HFFc6 (cell line): ENCODE data around the gene ZNF440. TPM values are rescaled to one million over a fixed set of nuclear protein-coding genes. Genes with fewer than 3 reads are reported as not detected.
"Not testable (repeated sequence)": the region's sequence is repeated elsewhere in the genome, so short reads cannot be mapped to it uniquely, and the experiment has no call there.

Experiments
- DNase-seq: peaks from one replicate; pipeline ENCODE4 v3.0.0-alpha.2; 2018
- H3K27ac Mint-ChIP-seq: 2 replicates; pipeline ENCODE4 v1.8.0; 2020; ENCODE audit warnings: mild to moderate bottlenecking, mixed read lengths
- H3K27me3 Mint-ChIP-seq: 2 replicates; pipeline ENCODE4 v1.8.0; 2021; ENCODE audit warnings: mild to moderate bottlenecking, moderate library complexity, mixed read lengths; ENCODE audit not compliant: insufficient read depth
- H3K36me3 Mint-ChIP-seq: 2 replicates; pipeline ENCODE4 v1.8.0; 2021; ENCODE audit warnings: low read depth, mixed read lengths
- H3K4me1 Mint-ChIP-seq: 2 replicates; pipeline ENCODE4 v1.8.0; 2020; ENCODE audit warnings: low read depth, mixed read lengths
- H3K4me3 Mint-ChIP-seq: 2 replicates; pipeline ENCODE4 v1.8.0; 2020; ENCODE audit warnings: mild to moderate bottlenecking, moderate library complexity, mixed read lengths
- H3K9me3 Mint-ChIP-seq: 2 replicates; pipeline ENCODE4 v1.8.0; 2020; ENCODE audit warnings: mild to moderate bottlenecking, mixed read lengths
- CTCF ChIP-seq: fragments of 200-600 bp; sonication (generic); IDR thresholded peaks from 2 replicates; pipeline ENCODE4 v1.5.0; 2021; ENCODE audit warnings: antibody characterized with exemption, mild to moderate bottlenecking
- total RNA-seq, 6 experiments: library from RNA; stranded (reverse); fragmentation: NEBNext Ultra II Directional; extraction: Animal tissue kit (Norgen Biotek cat#: 25700); gene quantifications; 2 replicates in 1 of 6; 3 replicates in 5 of 6; pipeline ENCODE4 v1.2.3, GENCODE V29; 2021

Gene ZNF440
- total RNA-seq, 6 experiments from 2014 or later = 4.9 to 7.7 (median 6.6) TPM

DNA sequence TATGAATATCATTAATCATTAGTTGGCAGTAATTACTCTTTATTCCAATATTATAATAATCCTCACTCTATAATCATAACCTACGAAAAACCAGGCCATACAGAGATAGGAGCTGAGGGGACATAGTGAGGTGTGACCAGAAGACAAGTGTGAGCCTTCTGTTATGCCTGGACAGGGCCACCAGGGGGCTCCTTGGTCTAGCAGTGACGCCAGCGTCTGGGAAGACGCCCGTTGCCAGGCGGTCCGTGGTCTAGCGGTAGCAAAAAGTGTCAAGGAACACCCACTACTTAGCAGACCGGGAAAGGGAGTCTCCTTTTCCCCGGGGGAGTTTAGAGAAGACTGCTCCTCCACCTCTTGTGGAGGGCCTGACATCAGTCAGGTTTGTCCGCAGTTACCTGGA, 42.6 kb upstream of the ZNF440 start:
- Mint-ChIP-seq H3K36me3 (peaks cover 70% of the 10 kb centered on the region), H3K4me1 (peaks cover 17% of the 10 kb centered on the region), H3K9me3 (peaks cover 77% of the 10 kb centered on the region)
- TF ChIP-seq CTCF = peak; percentile 42
- H3K27me3 Mint-ChIP-seq, DNase-seq, H3K27ac Mint-ChIP-seq, H3K4me3 Mint-ChIP-seq: not testable (repeated sequence)

DNA sequence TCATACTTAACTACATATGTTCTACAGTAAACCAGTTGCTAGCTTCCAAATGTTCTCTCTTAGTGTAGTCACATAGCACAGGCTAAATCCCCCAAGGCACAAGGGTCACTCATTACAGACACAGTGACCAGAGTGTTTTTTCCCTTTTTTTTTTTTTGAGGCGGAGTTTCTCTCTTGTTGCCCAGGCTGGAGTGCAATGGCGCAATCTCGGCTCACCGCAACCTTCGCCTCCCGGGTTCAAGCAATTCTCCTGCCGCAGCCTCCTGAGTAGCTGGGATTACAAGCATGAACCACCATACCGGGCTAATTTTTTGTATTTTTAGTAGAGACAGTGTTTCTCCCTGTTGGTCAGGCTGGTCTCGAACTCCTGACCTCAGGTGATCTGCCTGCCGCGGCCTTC, 37.4 kb upstream of the ZNF440 start:
- Mint-ChIP-seq H3K36me3 (peaks cover 92% of the 10 kb centered on the region), H3K9me3 (peaks cover 98% of the 10 kb centered on the region)
- H3K4me3 Mint-ChIP-seq, H3K27me3 Mint-ChIP-seq, H3K4me1 Mint-ChIP-seq, H3K27ac Mint-ChIP-seq, DNase-seq: not testable (repeated sequence)

DNA sequence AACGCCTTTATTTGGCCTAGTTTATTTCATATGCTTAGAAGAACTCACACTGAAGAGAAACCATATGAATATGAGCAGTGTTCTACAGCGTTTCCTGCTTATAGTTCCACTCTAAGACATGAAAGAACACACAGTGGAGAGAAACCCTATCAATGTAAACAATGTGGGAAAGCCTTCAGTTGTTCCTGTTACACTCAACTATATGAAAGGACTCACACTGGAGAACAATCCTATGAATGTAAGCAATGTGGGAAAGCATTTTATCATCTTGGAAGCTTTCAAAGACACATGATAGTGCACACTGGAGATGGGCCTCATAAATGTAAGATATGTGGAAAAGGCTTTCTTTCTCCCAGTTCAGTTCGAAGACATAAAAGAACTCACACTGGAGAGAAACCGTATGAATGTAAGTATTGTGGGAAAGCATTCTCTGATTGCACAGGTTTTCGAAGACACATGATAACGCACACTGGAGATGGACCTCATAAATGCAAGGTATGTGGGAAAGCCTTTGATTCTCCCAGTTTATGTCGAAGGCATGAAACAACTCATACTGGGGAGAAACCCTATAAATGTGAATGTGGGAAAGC, 33.5 kb upstream of the ZNF440 start:
- no peak for TF ChIP-seq CTCF
- Mint-ChIP-seq H3K27ac (no peak overlapping the region), H3K4me1 (no peaks in the 10 kb centered on the region), H3K9me3 (peaks cover 95% of the 10 kb centered on the region), H3K4me3 (no peak overlapping the region), H3K36me3 (peaks cover 92% of the 10 kb centered on the region), H3K27me3 (no peaks in the 10 kb centered on the region)
- DNase-seq = no peak

DNA sequence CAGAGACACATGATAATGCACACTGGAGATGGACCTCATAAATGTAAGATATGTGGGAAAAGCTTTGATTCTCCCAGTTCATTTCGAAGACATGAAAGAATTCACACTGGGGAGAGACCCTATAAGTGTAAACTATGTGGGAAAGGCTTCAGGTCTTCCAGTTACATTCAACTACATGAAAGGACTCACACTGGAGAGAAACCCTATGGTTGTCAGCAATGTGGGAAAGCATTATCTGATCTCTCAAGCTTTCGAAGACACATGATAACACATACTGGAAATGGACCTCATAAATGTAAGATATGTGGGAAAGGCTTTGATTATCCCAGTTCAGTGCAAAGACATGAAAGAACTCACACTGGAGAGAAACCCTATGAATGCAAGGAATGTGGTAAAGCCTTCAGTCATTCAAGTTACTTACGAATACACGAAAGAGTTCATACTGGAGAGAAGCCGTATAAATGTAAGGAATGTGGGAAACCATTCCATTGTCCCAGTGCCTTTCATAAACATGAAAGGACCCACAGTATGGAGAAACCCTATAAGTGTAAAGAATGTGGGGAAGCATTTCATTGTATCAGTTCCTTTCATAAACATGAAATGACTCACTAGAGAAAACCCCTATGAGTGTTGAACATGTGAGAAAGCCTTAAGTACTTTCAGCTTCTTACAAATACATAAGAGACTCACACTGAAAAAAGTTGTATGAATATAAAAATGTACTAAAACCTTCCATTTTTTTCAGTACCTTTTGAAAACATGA, 32.6 kb upstream of the ZNF440 start:
- peak; percentile 15 for DNase-seq
- no peak overlapping the region for H3K4me3 Mint-ChIP-seq
- H3K4me1 Mint-ChIP-seq = no peaks in the 10 kb centered on the region
- no peaks in the 10 kb centered on the region for H3K27me3 Mint-ChIP-seq
- no peak for TF ChIP-seq CTCF
- no peak overlapping the region for H3K27ac Mint-ChIP-seq
- H3K9me3 Mint-ChIP-seq = peaks cover 93% of the 10 kb centered on the region
- H3K36me3 Mint-ChIP-seq = peaks cover 91% of the 10 kb centered on the region

DNA sequence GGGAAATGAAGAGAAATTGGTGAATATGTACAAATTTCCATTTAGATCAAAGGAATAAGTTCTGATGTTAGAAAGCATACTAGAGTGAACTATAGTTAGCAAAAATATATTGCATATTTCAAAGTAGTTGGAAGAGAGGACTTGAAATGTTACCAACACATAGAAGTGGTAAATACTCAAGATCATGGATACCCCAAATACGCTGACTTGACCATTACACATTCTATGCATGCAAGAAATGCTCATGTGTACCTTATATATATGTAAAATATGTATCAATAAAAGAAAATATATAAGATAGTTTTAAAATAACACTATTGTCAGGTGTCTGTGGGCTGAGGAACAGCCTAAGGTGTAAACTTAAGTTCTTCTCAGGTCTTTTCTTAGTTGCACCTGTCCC, 30.3 kb upstream of the ZNF440 start:
- H3K4me3 Mint-ChIP-seq = no peak overlapping the region
- H3K4me1 Mint-ChIP-seq = no peaks in the 10 kb centered on the region
- H3K27me3 Mint-ChIP-seq = no peaks in the 10 kb centered on the region
- H3K9me3 Mint-ChIP-seq = peaks cover 95% of the 10 kb centered on the region
- no peak overlapping the region for H3K27ac Mint-ChIP-seq
- no peak for DNase-seq
- no peak for TF ChIP-seq CTCF
- peaks cover 79% of the 10 kb centered on the region for H3K36me3 Mint-ChIP-seq

- DNase-seq = no peak
- H3K27me3 Mint-ChIP-seq = no peaks in the 10 kb centered on the region
- H3K9me3 Mint-ChIP-seq = peaks cover 95% of the 10 kb centered on the region
Observed at GRCh38 chr19:11784356-11784755, 29.7 kb upstream of the ZNF440 start.

More at GRCh38 chr19:11784356-11784755, 29.7 kb upstream of the ZNF440 start:
- TF ChIP-seq CTCF = no peak
- Mint-ChIP-seq H3K36me3 (peaks cover 79% of the 10 kb centered on the region), H3K27ac (no peak overlapping the region), H3K4me3 (no peak overlapping the region), H3K4me1 (no peaks in the 10 kb centered on the region)
